ENCODE data around the gene AKT1. TPM values are rescaled to one million over a fixed set of nuclear protein-coding genes. Genes with fewer than 3 reads are reported as not detected.

The AKT1 gene
- total and polyA plus RNA-seq, 2 of the 13 experiments (the other 11 are each of a cell fraction or from before 2014, with no cell fraction given), result 96.2 to 116 TPM

DNA sequence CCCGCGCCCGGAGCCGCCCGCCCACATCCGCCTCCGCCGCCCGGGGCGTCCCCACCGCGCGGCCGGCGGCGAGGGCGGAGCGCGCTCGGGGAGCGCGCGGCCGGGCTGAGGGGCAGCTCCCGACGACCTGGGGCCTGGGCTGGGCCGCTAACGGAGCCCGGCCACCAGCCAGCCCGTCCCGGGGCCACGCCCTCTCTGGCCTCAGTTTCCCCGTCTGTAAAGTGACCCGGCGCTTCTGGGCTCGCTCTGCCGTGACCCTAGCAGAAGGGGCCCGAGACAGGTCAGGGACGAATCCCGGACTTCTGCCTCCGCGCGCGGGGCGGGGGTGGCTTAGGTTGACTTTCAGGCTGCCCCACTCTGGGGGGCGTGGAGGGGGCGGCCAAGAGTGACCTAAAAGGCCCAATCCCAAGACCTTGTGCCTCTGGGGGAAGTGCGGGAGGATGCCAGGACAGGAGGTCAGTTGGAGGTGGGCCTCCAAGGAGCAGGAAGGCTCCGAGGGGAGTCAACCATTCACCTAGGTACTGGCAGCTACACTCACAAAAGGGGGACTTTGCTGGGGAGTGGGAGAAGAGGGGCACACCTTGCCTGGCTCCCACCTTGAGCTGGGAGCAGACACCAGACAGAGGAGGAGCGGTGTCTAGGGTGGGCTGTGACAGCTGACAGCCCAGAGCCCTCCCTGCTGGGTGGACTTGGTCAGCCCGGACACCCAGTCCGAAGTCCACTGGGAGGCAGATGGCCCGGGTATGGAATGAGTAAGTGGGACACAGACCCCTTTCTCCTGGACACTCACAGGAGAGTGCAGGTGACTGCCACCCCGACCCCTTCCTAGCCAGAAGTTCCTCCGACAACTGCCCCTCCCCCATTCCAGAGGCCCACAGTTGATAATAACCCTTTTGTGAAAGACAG, 486 bp upstream of the AKT1 start:
- H2AFZ ChIP-seq (ENCODE audit: low read length), result no peak overlapping the region
- peaks cover 65% of the 10 kb centered on the region for H3K4me1 ChIP-seq (ENCODE audit: insufficient read depth, low read length)
- H3K27me3 ChIP-seq (ENCODE audit: control insufficient read depth in 1 of 2, insufficient read depth in 2 of 2, low read length in 2 of 2), result no peaks in the 10 kb centered on the region
- H3K9me3 ChIP-seq (ENCODE audit: low read length), result no peaks in the 10 kb centered on the region
- peak overlapping the region; percentile 52 for H3K27ac ChIP-seq (ENCODE audit: extremely low read length, insufficient read depth, low read length)
- peak overlapping the region; percentile 74 to 92 (median 88) for H3K4me3 ChIP-seq (replicated peaks in 1 of 3; ENCODE audit: insufficient read depth in 1 of 3, low read depth in 2 of 3, low read length in 3 of 3)
- ChIA-PET CTCF (ENCODE audit: low intra/inter-chr PET ratio, low total read pairs) (no interaction called here), POLR2A (interaction anchor here (1.3 to 4.1 kb wide), 4 partner anchors 27 to 69 kb away, joined by 4 to 23 read pairs (median 10); partner anchors contain the start of gene CEP170B)
- in situ Hi-C loops (cut with HindIII; ENCODE audit: extremely low pct_ligation_motif_present, low pct_unique_long_range_greater_than_20kb) (no loop called here), intact Hi-C loops (cut with micrococcal nuclease; ENCODE audit: unreplicated experiment) (loop anchor here (2.0 kb wide), 2 partner anchors 15 to 25 kb away; no protein-coding TSS in a partner anchor)
- peaks cover 25% of the 10 kb centered on the region for H3K79me2 ChIP-seq (ENCODE audit: insufficient read depth, low read length)
- no TSS peak for BruUV-seq (replicated peaks)
- peak overlapping the region; percentile 73 for H3K9ac ChIP-seq (ENCODE audit: insufficient read depth, low read depth, low read length)
- H3K4me2 ChIP-seq (ENCODE audit: low read depth, low read length), result peak overlapping the region; percentile 100
- WGBS (ENCODE audit: low lambda C conversion rate), result 0% methylated on average over 5 of the region's 55 CpGs
- peaks cover 12% of the 10 kb centered on the region for H4K20me1 ChIP-seq (ENCODE audit: insufficient read depth, low read length)
- DNase-seq (ENCODE audit: low spot score) (peak; percentile 60), FAIRE-seq (peak; percentile 40), ATAC-seq (peak; percentile 22)
- peaks cover 5 to 9% of the 10 kb centered on the region in 2 experiments; a peak in 3 of 5 replicates for H3K36me3 ChIP-seq (replicated peaks in 1 of 2; ENCODE audit: control insufficient read depth in 1 of 2, insufficient read depth in 2 of 2, low read length in 2 of 2)
- TF ChIP-seq HNRNPLL (IDR thresholded peaks at IDR 0.05; ENCODE audit: low read depth, low read length, poor library complexity, severe bottlenecking) (peak; percentile 25), ZSCAN21 (CRISPR knock-in tag; IDR thresholded peaks at IDR 0.05; ENCODE audit: borderline replicate concordance) (0 out of 2 replicates have a peak, but pooled peaks have one; percentile 22), SMC3 (IDR thresholded peaks at IDR 0.05; ENCODE audit: low read length) (no peak), POLR2G (IDR thresholded peaks at IDR 0.05; ENCODE audit: low read depth, low read length) (peak; percentile 53; the same call in 1 of the 2 replicates), ZNF562 (CRISPR knock-in tag; IDR thresholded peaks at IDR 0.05; ENCODE audit: borderline replicate concordance) (no peak), FOXP1 (IDR thresholded peaks at IDR 0.05) (no peak), FOXP1 (CRISPR knock-in tag; IDR thresholded peaks at IDR 0.05) (no peak)
- TF ChIP-seq, protein P1, sequence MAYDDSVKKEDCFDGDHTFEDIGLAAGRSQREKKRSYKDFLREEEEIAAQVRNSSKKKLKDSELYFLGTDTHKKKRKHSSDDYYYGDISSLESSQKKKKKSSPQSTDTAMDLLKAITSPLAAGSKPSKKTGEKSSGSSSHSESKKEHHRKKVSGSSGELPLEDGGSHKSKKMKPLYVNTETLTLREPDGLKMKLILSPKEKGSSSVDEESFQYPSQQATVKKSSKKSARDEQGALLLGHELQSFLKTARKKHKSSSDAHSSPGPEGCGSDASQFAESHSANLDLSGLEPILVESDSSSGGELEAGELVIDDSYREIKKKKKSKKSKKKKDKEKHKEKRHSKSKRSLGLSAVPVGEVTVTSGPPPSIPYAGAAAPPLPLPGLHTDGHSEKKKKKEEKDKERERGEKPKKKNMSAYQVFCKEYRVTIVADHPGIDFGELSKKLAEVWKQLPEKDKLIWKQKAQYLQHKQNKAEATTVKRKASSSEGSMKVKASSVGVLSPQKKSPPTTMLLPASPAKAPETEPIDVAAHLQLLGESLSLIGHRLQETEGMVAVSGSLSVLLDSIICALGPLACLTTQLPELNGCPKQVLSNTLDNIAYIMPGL (CRISPR knock-in tag; IDR thresholded peaks at IDR 0.05; ENCODE audit: borderline replicate concordance in 1 of 2, low read depth in 1 of 2), result 0 out of 4 replicates have a peak, but pooled peaks of 1 of the 2 experiments have one; percentile 24
- TF ChIP-seq, protein P2, sequence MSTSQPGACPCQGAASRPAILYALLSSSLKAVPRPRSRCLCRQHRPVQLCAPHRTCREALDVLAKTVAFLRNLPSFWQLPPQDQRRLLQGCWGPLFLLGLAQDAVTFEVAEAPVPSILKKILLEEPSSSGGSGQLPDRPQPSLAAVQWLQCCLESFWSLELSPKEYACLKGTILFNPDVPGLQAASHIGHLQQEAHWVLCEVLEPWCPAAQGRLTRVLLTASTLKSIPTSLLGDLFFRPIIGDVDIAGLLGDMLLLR (CRISPR knock-in tag; IDR thresholded peaks at IDR 0.05), result no peak
- TF ChIP-seq, protein P3, sequence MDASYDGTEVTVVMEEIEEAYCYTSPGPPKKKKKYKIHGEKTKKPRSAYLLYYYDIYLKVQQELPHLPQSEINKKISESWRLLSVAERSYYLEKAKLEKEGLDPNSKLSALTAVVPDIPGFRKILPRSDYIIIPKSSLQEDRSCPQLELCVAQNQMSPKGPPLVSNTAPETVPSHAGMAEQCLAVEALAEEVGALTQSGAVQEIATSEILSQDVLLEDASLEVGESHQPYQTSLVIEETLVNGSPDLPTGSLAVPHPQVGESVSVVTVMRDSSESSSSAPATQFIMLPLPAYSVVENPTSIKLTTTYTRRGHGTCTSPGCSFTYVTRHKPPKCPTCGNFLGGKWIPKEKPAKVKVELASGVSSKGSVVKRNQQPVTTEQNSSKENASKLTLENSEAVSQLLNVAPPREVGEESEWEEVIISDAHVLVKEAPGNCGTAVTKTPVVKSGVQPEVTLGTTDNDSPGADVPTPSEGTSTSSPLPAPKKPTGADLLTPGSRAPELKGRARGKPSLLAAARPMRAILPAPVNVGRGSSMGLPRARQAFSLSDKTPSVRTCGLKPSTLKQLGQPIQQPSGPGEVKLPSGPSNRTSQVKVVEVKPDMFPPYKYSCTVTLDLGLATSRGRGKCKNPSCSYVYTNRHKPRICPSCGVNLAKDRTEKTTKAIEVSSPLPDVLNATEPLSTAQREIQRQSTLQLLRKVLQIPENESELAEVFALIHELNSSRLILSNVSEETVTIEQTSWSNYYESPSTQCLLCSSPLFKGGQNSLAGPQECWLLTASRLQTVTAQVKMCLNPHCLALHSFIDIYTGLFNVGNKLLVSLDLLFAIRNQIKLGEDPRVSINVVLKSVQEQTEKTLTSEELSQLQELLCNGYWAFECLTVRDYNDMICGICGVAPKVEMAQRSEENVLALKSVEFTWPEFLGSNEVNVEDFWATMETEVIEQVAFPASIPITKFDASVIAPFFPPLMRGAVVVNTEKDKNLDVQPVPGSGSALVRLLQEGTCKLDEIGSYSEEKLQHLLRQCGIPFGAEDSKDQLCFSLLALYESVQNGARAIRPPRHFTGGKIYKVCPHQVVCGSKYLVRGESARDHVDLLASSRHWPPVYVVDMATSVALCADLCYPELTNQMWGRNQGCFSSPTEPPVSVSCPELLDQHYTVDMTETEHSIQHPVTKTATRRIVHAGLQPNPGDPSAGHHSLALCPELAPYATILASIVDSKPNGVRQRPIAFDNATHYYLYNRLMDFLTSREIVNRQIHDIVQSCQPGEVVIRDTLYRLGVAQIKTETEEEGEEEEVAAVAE (CRISPR knock-in tag; IDR thresholded peaks at IDR 0.05; ENCODE audit: borderline replicate concordance), result 0 out of 2 replicates have a peak, but pooled peaks have one; percentile 27
- TF ChIP-seq, protein P4, sequence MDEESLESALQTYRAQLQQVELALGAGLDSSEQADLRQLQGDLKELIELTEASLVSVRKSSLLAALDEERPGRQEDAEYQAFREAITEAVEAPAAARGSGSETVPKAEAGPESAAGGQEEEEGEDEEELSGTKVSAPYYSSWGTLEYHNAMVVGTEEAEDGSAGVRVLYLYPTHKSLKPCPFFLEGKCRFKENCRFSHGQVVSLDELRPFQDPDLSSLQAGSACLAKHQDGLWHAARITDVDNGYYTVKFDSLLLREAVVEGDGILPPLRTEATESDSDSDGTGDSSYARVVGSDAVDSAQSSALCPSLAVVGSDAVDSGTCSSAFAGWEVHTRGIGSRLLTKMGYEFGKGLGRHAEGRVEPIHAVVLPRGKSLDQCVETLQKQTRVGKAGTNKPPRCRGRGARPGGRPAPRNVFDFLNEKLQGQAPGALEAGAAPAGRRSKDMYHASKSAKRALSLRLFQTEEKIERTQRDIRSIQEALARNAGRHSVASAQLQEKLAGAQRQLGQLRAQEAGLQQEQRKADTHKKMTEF (CRISPR knock-in tag; IDR thresholded peaks at IDR 0.05), result 0 out of 2 replicates have a peak, but pooled peaks have one; percentile 29
